ENCODE results near the gene SH3BGR. TPM values are rescaled to one million over a fixed set of nuclear protein-coding genes. Genes with fewer than 3 reads are reported as not detected.

SH3BGR gene
- total and polyA plus RNA-seq, 10 of the 15 experiments (the other 5 are each of a cell fraction or from before 2014, with no cell fraction given): 0.45 to 3.5 (median 1.7) TPM

DNA sequence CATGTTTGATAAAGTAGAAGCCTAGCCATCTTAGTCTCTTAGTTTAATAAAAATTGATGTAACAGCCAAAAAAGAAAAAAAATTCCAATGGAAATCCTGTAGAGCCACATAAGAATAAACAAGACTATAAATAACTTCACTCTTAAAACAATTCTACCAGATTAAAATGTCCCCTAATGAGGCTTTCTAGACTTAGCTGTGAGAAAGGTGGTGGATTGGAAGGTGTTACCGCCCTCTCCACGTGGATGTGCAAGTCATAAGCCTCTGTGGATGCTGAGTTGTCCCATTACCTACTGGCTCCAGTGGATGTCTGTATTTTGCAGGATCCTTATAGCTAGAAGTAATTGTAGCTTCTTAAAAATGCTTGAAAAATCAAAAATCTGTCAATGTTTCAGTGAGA lies 20.8 kb upstream of the SH3BGR start:
- no peaks in the 10 kb centered on the region for H4K20me1 ChIP-seq (ENCODE audit: control insufficient read depth, insufficient read depth)
- no peak overlapping the region for H3K9ac ChIP-seq (ENCODE audit: control insufficient read depth, insufficient read depth, low read length)
- TF ChIP-seq SP1 (IDR thresholded peaks at IDR 0.05; ENCODE audit: low read depth, low read length): no peak
- no peak overlapping the region for H3K4me2 ChIP-seq (ENCODE audit: control insufficient read depth, insufficient read depth)
- 84% methylated on average over 2 of the region's 2 CpGs for WGBS (ENCODE audit: insufficient coverage, insufficient replicate concordance, low lambda C conversion rate, missing lambda C conversion rate)
- ChIA-PET CTCF (interaction anchor here (1.2 to 2.3 kb wide), 3 partner anchors 10 to 19 kb away, joined by 3 to 8 read pairs (median 4); no protein-coding TSS in a partner anchor), RAD21 (ENCODE audit: unreplicated experiment) (no interaction called here), POLR2A (no interaction called here), SMC1A (ENCODE audit: uncharacterized antibody, unreplicated experiment) (no interaction called here)
- H2AFZ ChIP-seq (ENCODE audit: control insufficient read depth, low read depth, low read length): no peak overlapping the region
- in situ Hi-C loops (cut with MboI) (no loop called here), intact Hi-C loops (cut with micrococcal nuclease; ENCODE audit: unreplicated experiment) (no loop called here)
- BruUV-seq (replicated peaks): no TSS peak
- FAIRE-seq (no peak), ATAC-seq (no peak), DNase-seq (ENCODE audit: low read depth, low spot score) (no peak)
- no peaks in the 10 kb centered on the region for H3K79me2 ChIP-seq (ENCODE audit: control insufficient read depth, insufficient read depth, low read length)
- no peaks in the 10 kb centered on the region for H3K4me1 ChIP-seq (ENCODE audit: control insufficient read depth, insufficient read depth, low read length)
- no peaks in the 10 kb centered on the region for H3K36me3 ChIP-seq (ENCODE audit: control insufficient read depth in 2 of 2, insufficient read depth in 2 of 2, low read length in 1 of 2)
- no peaks in the 10 kb centered on the region for H3K27me3 ChIP-seq (replicated peaks in 1 of 2; ENCODE audit: control insufficient read depth in 2 of 2, insufficient read depth in 2 of 2, low read length in 1 of 2)
- no peak overlapping the region for H3K4me3 ChIP-seq
- H3K27ac ChIP-seq (ENCODE audit: control insufficient read depth, insufficient read depth): no peak overlapping the region
- no peaks in the 10 kb centered on the region for H3K9me3 ChIP-seq (replicated peaks; ENCODE audit: control insufficient read depth, insufficient read depth, low read length)

GRCh38 chr21:39434950-39435349 lies 16.8 kb upstream of the SH3BGR start:
- Histone ChIP-seq H4K20me1 (ENCODE audit: control insufficient read depth, insufficient read depth) (no peaks in the 10 kb centered on the region), H3K4me3 (no peak overlapping the region), H3K27me3 (replicated peaks in 1 of 2; ENCODE audit: control insufficient read depth in 2 of 2, insufficient read depth in 2 of 2, low read length in 1 of 2) (no peaks in the 10 kb centered on the region), H3K9ac (ENCODE audit: control insufficient read depth, insufficient read depth, low read length) (no peak overlapping the region), H3K79me2 (ENCODE audit: control insufficient read depth, insufficient read depth, low read length) (no peaks in the 10 kb centered on the region), H3K27ac (ENCODE audit: control insufficient read depth, insufficient read depth) (no peak overlapping the region), H3K4me2 (ENCODE audit: control insufficient read depth, insufficient read depth) (no peak overlapping the region), H3K4me1 (ENCODE audit: control insufficient read depth, insufficient read depth, low read length) (no peaks in the 10 kb centered on the region), H3K36me3 (ENCODE audit: control insufficient read depth in 2 of 2, insufficient read depth in 2 of 2, low read length in 1 of 2) (no peaks in the 10 kb centered on the region), H2AFZ (ENCODE audit: control insufficient read depth, low read depth, low read length) (no peak overlapping the region), H3K9me3 (replicated peaks; ENCODE audit: control insufficient read depth, insufficient read depth, low read length) (no peaks in the 10 kb centered on the region)
- ChIA-PET CTCF (no interaction called here), RAD21 (ENCODE audit: unreplicated experiment) (no interaction called here), POLR2A (no interaction called here), SMC1A (ENCODE audit: uncharacterized antibody, unreplicated experiment) (no interaction called here)
- no peak for ATAC-seq
- WGBS (ENCODE audit: insufficient coverage, insufficient replicate concordance, low lambda C conversion rate, missing lambda C conversion rate): 50% methylated on average over 4 of the region's 4 CpGs
- no peak for FAIRE-seq
- intact Hi-C loops (cut with micrococcal nuclease; ENCODE audit: unreplicated experiment) (no loop called here), in situ Hi-C loops (cut with MboI) (no loop called here)
- no peak for DNase-seq (ENCODE audit: low read depth, low spot score)
- TF ChIP-seq ZNF274 (IDR thresholded peaks at IDR 0.05; ENCODE audit: insufficient read depth, insufficient read length) (no peak), SMAD5 (IDR thresholded peaks at IDR 0.05; ENCODE audit: low read depth) (no peak), SUPT20H (IDR thresholded peaks at IDR 0.05; ENCODE audit: borderline replicate concordance, control insufficient read depth, low read depth, low read length) (no peak), SMARCA5 (IDR thresholded peaks at IDR 0.05) (no peak), POLR2A (IDR thresholded peaks at IDR 0.05; ENCODE audit: low read depth, low read length) (no peak), MEF2A (IDR thresholded peaks at IDR 0.05; ENCODE audit: insufficient read depth, low read depth, low read length) (no peak), ZNF384 (IDR thresholded peaks at IDR 0.05; ENCODE audit: borderline replicate concordance, low read depth, low read length) (no peak), CREB1 (IDR thresholded peaks at IDR 0.05; ENCODE audit: low read depth) (no peak), ZBED1 (IDR thresholded peaks at IDR 0.05; ENCODE audit: borderline replicate concordance) (no peak), NFXL1 (IDR thresholded peaks at IDR 0.05; ENCODE audit: borderline replicate concordance) (no peak), CTCF (IDR thresholded peaks at IDR 0.05 in 2 of 3, conservative IDR thresholded peaks at IDR 0.05 in 1 of 3; ENCODE audit: control insufficient read depth in 2 of 3, extremely low read depth in 1 of 3, insufficient read depth in 1 of 3, low read depth in 3 of 3, low read length in 3 of 3) (no peak)
- TF ChIP-seq, protein P1, sequence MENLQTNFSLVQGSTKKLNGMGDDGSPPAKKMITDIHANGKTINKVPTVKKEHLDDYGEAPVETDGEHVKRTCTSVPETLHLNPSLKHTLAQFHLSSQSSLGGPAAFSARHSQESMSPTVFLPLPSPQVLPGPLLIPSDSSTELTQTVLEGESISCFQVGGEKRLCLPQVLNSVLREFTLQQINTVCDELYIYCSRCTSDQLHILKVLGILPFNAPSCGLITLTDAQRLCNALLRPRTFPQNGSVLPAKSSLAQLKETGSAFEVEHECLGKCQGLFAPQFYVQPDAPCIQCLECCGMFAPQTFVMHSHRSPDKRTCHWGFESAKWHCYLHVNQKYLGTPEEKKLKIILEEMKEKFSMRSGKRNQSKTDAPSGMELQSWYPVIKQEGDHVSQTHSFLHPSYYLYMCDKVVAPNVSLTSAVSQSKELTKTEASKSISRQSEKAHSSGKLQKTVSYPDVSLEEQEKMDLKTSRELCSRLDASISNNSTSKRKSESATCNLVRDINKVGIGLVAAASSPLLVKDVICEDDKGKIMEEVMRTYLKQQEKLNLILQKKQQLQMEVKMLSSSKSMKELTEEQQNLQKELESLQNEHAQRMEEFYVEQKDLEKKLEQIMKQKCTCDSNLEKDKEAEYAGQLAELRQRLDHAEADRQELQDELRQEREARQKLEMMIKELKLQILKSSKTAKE (IDR thresholded peaks at IDR 0.05; ENCODE audit: low read depth, poor library complexity, severe bottlenecking): no peak
- no TSS peak for BruUV-seq (replicated peaks)
